Ishikawa (cell line): ENCODE measurements around the gene ATP6V0A1.

Source experiments
- CEBPB ChIP-seq: IDR thresholded peaks from 2 replicates; pipeline ENCODE4 v1.6.1; 2012
- CREB1 ChIP-seq: IDR thresholded peaks from 2 replicates; pipeline ENCODE4 v1.6.1; 2012; ENCODE audit warnings: low read depth
- EGR1 ChIP-seq: IDR thresholded peaks from 2 replicates; pipeline ENCODE4 v1.6.1; 2012
- EP300 ChIP-seq: IDR thresholded peaks from 2 replicates; pipeline ENCODE4 v1.6.1; 2012; ENCODE audit warnings: borderline replicate concordance
- FOXM1 ChIP-seq: IDR thresholded peaks from 2 replicates; pipeline ENCODE4 v1.6.1; 2012; ENCODE audit warnings: low read depth, borderline replicate concordance
- NFIC ChIP-seq: IDR thresholded peaks from 2 replicates; pipeline ENCODE4 v1.6.1; 2012
- RAD21 ChIP-seq: IDR thresholded peaks from 2 replicates; pipeline ENCODE4 v1.6.1; 2012; ENCODE audit warnings: low read depth
- TAF1 ChIP-seq: IDR thresholded peaks from 2 replicates; pipeline ENCODE4 v1.6.1; 2012; ENCODE audit warnings: low read depth, mild to moderate bottlenecking
- TCF12 ChIP-seq: IDR thresholded peaks from 2 replicates; pipeline ENCODE4 v1.6.1; 2012; ENCODE audit warnings: low read depth
- TEAD4 ChIP-seq: IDR thresholded peaks from 2 replicates; pipeline ENCODE4 v1.6.1; 2012
- YY1 ChIP-seq: IDR thresholded peaks from 2 replicates; pipeline ENCODE4 v1.6.1; 2012; ENCODE audit warnings: low read depth
- ZBTB7A ChIP-seq: IDR thresholded peaks from 2 replicates; pipeline ENCODE4 v1.6.1; 2012; ENCODE audit warnings: low read depth
- TF ChIP-seq, protein P1 (sequence below): IDR thresholded peaks from 2 replicates; pipeline ENCODE4 v1.6.1; 2012
- TF ChIP-seq, protein P2 (sequence below): IDR thresholded peaks from 2 replicates; pipeline ENCODE4 v1.6.1; 2012; ENCODE audit warnings: low read depth, mild to moderate bottlenecking
- TF ChIP-seq, protein P3 (sequence below): IDR thresholded peaks from 2 replicates; pipeline ENCODE4 v1.6.1; 2012

Gene ATP6V0A1

DNA sequence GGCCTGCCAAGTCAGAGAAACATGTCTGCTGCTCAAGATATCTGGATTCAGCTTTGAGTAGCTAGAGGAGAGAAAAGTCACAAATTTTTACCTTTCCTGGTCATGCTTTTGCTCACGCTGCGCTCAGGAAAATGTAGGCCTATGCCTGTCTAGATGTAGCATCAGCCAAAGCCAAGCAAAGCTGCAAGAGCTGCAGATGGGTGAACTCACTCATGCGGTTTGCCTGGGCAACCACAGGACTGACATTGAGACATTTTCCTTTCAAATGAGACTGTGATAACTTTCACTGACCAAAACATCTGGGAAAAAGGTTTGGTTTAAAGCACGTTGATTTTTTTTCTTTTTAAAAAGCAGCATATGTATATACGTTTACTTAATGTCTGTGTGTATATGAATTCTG is 43.4 kb downstream of the ATP6V0A1 start:
- no peak for TF ChIP-seq YY1
- TF ChIP-seq TCF12: no peak
- TF ChIP-seq FOXM1: no peak
- TF ChIP-seq NFIC: no peak
- TF ChIP-seq, protein P1, sequence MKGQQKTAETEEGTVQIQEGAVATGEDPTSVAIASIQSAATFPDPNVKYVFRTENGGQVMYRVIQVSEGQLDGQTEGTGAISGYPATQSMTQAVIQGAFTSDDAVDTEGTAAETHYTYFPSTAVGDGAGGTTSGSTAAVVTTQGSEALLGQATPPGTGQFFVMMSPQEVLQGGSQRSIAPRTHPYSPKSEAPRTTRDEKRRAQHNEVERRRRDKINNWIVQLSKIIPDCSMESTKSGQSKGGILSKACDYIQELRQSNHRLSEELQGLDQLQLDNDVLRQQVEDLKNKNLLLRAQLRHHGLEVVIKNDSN: no peak
- TF ChIP-seq TEAD4: no peak
- TF ChIP-seq EGR1: no peak
- no peak for TF ChIP-seq TAF1
- TF ChIP-seq, protein P2, sequence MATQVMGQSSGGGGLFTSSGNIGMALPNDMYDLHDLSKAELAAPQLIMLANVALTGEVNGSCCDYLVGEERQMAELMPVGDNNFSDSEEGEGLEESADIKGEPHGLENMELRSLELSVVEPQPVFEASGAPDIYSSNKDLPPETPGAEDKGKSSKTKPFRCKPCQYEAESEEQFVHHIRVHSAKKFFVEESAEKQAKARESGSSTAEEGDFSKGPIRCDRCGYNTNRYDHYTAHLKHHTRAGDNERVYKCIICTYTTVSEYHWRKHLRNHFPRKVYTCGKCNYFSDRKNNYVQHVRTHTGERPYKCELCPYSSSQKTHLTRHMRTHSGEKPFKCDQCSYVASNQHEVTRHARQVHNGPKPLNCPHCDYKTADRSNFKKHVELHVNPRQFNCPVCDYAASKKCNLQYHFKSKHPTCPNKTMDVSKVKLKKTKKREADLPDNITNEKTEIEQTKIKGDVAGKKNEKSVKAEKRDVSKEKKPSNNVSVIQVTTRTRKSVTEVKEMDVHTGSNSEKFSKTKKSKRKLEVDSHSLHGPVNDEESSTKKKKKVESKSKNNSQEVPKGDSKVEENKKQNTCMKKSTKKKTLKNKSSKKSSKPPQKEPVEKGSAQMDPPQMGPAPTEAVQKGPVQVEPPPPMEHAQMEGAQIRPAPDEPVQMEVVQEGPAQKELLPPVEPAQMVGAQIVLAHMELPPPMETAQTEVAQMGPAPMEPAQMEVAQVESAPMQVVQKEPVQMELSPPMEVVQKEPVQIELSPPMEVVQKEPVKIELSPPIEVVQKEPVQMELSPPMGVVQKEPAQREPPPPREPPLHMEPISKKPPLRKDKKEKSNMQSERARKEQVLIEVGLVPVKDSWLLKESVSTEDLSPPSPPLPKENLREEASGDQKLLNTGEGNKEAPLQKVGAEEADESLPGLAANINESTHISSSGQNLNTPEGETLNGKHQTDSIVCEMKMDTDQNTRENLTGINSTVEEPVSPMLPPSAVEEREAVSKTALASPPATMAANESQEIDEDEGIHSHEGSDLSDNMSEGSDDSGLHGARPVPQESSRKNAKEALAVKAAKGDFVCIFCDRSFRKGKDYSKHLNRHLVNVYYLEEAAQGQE: no peak
- no peak for TF ChIP-seq CREB1
- no peak for TF ChIP-seq CEBPB
- TF ChIP-seq, protein P3, sequence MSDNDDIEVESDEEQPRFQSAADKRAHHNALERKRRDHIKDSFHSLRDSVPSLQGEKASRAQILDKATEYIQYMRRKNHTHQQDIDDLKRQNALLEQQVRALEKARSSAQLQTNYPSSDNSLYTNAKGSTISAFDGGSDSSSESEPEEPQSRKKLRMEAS: no peak
- no peak for TF ChIP-seq ZBTB7A
- no peak for TF ChIP-seq RAD21
- TF ChIP-seq EP300: no peak

DNA sequence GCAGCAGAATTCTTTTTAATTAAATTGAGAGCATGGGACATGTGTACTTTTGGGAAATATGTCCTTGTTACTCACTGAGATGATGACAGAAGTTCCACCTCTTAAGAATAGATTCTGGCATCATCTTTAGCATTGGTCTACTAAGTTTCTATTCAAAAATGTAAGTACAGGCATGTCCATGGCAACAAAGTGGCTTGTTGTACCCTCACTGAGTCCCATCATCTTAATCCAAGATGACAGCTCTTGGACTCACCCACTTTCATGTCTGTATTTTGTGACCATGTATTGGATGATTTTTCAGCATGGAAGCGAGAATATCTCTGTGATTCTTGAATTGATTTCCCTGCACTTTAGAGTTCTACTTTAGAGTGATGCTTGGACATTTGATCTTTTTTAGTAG is 44.2 kb downstream of the ATP6V0A1 start:
- TF ChIP-seq CREB1 (no peak), TEAD4 (no peak), ZBTB7A (no peak), YY1 (no peak), TCF12 (no peak), RAD21 (no peak), EGR1 (no peak)
- TF ChIP-seq, protein P1: no peak
- TF ChIP-seq, protein P2: no peak

GRCh38 chr17:42507671-42508070 is 49.0 kb downstream of the ATP6V0A1 start:
- TF ChIP-seq TAF1: no peak
- TF ChIP-seq CEBPB: no peak
- TF ChIP-seq, protein P2: no peak
- TF ChIP-seq ZBTB7A: no peak
- TF ChIP-seq NFIC: no peak
- TF ChIP-seq, protein P3: no peak
- TF ChIP-seq TEAD4: no peak
- no peak for TF ChIP-seq CREB1
- no peak for TF ChIP-seq RAD21
- no peak for TF ChIP-seq FOXM1
- TF ChIP-seq EGR1: no peak
- no peak for TF ChIP-seq YY1

GRCh38 chr17:42508426-42509165 is 49.9 kb downstream of the ATP6V0A1 start:
- TF ChIP-seq NFIC (no peak), FOXM1 (no peak), CEBPB (no peak), TAF1 (no peak), TEAD4 (no peak)
- TF ChIP-seq, protein P3: no peak
- TF ChIP-seq, protein P2: no peak
